C4-2B (cell line): Measurements from ENCODE around the gene BMERB1.

ENCODE experiments used
- H3K27ac ChIP-seq: fragments of 450-650 bp; 2 replicates; pipeline ENCODE4 v1.5.1; 2017
- CTCF ChIP-seq: fragments of 450-650 bp; conservative IDR thresholded peaks from 2 replicates; pipeline ENCODE4 v1.5.1; 2017; ENCODE audit warnings: mild to moderate bottlenecking
- ZFX ChIP-seq: fragments of 450-650 bp; IDR thresholded peaks from 2 replicates; pipeline ENCODE4 v1.6.1; 2017

BMERB1 gene

GRCh38 chr16:15492091-15492740, 57.8 kb downstream of the BMERB1 start:
- TF ChIP-seq CTCF, result no peak
- TF ChIP-seq ZFX, result no peak
- H3K27ac ChIP-seq, result no peak overlapping the region

GRCh38 chr16:15493466-15494180, 59.2 kb downstream of the BMERB1 start:
- TF ChIP-seq CTCF (no peak), ZFX (no peak)
- H3K27ac ChIP-seq, result no peak overlapping the region

- H3K27ac ChIP-seq, result no peak overlapping the region
These were observed 59.8 kb downstream of the BMERB1 start for GRCh38 chr16:15494236-15494635.

GRCh38 chr16:15495898-15496297, 61.5 kb downstream of the BMERB1 start:
- no peak overlapping the region for H3K27ac ChIP-seq
- TF ChIP-seq ZFX (no peak), CTCF (no peak)

More at GRCh38 chr16:15494236-15494635, 59.8 kb downstream of the BMERB1 start:
- no peak for TF ChIP-seq ZFX
- no peak for TF ChIP-seq CTCF

GRCh38 chr16:15498427-15499175, 64.2 kb downstream of the BMERB1 start:
- TF ChIP-seq CTCF (no peak), ZFX (no peak)

GRCh38 chr16:15502041-15502725, 67.8 kb downstream of the BMERB1 start:
- TF ChIP-seq ZFX (no peak), CTCF (no peak)
- no peak overlapping the region for H3K27ac ChIP-seq

More at GRCh38 chr16:15498427-15499175, 64.2 kb downstream of the BMERB1 start:
- no peak overlapping the region for H3K27ac ChIP-seq
